HTERT RPE-1 (cell line): Measurements from ENCODE around the gene BLNK.

ENCODE experiments used
- in situ Hi-C: fragments of 300-500 bp; cut with MboI; formaldehyde crosslinking; loops from 4 replicates; pipeline ENCODE4 v1.14.3; 2020; ENCODE audit warnings: low sequenced_read_pairs

The BLNK gene

DNA sequence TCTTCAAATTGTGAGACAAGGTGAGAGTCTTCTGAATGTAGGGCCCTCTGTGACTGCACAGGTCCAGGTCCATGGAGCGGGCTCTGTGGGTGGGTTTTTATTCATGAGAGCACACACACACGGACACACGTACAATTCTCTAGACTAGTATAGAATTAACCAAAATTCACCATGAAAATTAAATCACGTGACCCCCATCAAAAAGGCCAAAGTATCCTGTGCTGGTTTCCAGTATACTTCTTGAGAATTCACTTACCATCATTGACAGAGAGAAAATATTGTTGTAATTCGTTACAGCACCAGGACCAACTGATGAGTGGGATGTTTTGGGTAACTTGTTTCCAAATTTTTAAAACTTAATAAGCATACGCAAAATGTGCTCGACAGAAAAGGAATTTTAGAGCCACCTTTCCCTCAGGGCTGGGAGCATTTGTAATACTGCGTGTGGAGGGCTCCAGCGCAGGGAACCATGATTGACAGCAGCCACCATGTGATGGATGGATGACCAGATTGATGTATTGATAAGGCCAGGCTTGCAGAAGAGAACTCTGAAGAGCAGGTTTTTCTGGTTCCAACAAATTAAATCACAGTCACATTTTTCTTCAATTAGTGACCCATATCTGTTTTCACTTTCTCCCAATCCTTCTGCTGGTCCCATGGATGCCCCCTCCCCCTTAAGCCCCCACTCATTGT, 18.0 kb upstream of the BLNK start:
- in situ Hi-C loops = no loop called here

DNA sequence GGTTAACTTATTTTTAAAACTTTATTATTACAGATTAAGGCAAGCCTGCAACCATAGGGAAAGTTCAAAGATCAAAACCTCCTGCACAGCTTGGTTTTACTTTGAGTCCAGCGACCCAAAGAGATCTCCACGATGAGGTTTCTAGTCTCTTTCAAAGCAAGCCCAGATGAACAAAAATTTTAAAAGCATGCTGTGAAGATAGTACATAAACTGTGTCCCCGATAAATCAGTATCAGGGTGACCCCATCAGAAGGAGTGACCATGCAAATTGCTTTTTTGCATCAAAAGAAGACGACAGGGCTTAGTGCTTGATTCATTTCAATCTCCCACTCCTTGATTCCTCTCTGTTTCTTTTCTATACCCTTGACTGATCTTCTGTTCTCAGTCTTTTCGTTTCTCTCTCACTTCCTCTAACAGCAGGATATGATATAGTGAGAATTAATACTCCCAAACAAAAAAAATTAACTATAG, 16.8 kb upstream of the BLNK start:
- in situ Hi-C loops = no loop called here

DNA sequence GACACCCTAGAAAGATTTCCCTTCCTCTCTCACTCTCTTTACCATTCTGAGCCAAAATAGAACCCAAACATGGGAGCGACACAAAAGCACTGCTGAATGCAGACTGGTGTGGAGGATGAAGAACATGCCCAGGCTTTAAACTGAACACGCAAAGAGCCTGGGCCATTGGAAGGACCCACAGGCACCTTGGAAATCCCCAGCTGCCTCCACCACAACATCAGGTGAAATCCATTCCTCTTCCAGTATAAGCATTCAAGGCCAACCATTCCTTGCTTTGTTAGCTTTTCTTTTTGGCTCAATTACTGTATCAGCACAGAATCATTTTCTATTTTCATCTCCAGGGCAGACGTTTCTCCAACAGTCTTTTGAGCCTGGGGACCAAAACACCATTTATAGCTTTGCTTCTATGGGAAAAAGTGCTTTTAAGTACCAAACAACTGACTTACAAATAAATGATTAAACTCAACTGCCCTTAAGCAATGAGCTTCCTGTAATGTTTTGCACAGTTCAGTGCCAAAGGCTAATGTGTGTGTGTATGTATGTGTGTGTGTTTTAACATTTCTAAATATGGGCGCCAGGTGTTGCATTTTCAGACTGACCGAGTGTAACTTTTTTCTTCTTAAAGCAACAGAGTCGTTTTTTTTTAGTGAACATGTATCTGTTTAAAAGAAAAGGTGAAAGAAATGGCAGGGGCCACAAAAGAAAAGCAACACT, 16.2 kb upstream of the BLNK start:
- in situ Hi-C loops = no loop called here

DNA sequence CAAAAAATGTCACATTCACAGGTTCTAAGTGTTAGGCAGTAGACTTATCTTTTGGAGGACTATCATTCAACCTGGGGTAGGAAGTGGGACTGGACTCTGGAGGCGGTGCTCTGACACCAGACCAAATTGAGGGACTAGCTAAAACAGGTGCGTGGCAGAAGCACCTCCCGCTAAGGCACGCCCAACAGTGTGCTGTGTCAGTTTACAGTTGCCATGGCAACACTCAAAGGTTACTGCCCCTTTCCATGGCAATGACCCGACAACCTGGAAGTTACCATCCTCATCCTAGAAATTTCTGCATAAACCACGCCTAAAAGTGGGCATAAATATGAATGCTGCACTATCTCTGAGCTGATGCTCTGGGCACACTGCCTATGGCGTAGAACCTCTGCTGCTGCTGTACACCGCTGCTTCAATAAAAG, 14.0 kb upstream of the BLNK start:
- in situ Hi-C loops = no loop called here

DNA sequence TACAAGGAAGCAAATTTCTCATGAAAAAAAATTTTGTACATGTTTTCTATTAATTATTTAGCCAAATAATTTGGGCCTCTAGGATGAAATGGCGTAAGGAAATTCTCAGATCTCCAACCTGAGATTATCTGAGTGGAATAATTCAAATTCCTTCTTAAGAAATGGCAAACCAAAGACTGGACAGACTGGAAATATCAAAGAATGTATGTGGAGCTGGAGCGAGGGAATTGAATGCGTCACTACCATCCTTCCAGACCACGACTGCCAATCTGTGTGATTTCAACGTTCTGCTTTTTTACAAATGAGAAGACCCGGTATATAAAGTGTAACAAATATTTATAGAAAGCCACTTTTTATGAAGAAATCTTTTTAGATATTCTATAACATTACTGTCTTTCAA, 12.4 kb upstream of the BLNK start:
- in situ Hi-C loops = no loop called here

DNA sequence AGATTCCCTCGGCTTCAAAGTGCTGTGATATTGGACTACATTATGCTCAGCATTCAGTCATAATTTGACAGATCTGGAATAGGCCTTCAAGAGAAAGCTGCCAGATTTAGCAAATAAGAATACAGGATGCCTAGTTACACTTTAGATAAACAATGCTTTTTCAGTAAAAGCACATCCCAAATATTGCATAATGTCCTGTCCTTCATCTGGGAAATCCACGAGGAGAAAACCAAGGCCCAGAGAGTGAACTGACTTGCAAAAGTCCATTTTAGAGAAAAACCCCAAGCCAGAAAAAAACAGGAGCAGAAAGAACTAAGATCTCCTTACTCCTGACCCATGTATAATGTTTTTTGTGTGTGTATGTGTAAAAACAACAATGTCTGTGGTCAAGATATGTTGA, 12.0 kb upstream of the BLNK start:
- in situ Hi-C loops = no loop called here

DNA sequence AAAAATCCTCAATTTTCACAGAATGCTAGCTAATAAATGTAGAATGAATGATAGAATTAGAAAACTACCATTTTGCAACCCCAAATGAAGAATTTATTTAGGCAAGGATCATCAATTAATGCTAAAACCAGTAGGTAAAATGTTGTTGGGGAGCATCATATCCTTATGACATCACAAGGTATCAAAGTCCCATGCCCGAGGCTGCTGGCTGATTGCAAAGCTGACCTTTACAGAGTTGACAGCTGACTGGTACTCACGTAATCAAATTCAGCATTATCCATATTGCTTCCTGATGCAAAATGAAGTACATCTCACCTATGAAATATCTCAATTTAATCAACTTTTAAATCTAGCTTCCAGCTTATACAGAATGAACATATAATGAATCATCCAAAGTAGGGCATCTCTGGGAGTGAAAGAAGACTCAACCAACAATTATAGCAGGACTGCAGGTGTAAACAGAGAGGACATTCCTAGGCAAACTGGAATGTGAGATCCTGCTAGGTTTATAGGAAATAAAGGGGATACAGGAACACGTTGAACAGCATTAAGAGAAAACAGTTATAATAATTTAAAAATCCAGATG, 10.2 kb upstream of the BLNK start:
- in situ Hi-C loops = no loop called here

DNA sequence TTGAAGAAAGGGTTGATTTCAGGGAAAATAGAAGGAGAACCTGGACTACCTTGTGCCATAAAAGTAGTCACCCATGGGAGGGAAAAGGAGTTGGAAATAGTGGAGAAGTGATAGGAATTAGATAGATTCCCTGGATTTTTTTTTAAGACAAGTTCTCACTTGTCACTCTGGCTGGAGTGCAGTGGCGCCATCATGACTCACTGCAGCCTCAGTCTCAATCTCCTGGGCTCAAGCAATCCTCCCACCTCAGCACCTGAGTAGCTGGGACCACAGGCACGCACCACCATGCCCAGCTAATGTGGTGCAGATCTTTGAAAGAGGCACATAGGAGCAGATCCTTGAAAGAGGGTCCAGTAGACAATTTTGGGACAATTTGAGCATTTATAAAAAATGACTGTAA, 9.5 kb upstream of the BLNK start:
- in situ Hi-C loops = no loop called here

DNA sequence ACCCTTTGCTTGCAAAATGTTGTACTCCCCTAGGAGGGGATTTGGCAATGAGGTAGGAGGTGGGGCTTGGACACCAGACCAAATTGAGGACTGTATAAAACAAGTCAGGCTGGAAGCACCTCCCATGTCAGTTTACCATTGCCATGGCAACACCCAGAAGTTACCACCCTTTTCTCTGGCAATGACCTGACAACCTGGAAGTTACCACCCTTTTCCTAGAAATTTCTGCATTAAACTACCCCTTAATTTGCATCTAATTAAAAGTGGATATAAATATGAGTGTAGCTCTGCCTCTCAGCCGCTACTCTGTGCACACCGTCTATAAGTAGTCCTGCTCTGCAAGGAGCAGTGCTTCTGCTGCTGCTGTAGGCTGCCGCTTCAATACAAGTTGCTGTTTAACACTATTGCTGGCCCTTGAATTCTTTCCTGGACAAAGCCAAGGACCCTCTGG, 7.8 kb upstream of the BLNK start:
- in situ Hi-C loops = no loop called here

DNA sequence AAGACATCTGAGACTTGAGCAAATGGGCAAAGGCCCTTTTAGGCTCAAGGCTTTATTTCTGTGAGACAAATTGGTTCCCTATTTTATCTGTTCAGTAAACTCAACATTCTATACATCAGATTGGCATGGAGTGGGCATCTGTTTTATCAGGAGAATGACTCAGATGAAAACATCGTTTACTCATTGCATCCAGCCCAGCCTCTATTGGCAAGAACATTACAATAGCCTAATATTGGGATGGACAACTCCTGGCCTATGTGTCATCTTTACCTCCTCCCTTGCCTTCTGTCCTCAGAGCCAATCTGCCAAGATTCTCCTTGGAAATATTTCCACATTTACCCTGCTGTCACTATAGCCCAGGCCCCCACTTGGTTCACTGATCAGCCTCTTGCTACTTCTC, 5.5 kb upstream of the BLNK start:
- in situ Hi-C loops = no loop called here

DNA sequence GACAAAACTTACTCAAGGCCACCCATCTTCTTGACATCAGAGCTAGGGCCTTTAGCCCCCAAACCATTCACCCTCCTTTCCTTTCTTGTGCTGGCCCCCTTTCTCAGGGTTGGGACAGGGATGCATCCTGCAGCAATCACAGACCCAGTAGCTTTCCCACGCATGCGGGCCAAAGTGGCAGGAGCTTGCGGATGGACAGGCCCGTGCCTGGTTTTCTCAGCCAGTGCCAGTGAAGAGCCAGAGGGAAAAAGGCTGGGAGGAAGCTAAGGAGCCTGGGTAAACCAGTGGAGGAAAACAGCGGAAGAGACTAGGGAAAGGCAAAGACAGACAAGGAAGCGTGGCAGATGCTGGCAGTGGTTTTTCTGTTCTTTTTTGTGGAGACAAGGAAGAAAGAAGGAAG, 5.1 kb upstream of the BLNK start:
- in situ Hi-C loops = no loop called here

DNA sequence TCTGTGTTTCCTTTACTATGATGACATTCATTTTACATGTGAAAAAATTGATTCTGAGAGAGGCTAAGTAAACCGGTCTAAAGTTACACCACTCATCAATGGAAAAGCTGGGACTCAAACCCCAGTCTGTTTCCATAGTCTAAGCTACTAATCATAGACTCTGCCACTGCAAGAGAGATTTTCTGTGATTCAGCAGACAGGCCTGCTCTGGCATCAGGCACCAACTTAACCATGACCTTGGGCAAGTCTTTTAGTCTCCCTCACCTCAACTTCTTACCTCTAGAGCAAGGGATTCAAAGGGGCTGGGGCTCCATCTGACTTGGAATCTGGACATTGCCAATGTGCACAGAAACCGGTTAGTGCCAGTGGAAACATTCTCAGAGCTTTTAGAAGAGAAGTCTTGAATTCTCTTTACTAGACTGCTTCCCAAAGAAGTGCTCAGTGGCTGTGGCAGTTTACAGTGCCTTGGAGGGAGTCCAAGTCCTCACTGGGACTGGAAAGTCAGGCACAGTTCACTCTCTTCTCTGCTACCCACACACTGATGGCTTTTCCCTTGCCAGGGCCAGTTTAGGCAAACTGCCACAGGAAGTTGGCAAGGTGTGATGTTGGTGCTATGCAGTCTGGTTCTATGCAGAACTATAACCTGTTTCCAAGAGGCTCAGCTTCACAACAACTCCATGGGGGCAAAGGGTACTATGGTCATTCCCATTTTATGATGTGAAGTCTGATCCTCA, 4.5 kb upstream of the BLNK start:
- in situ Hi-C loops = no loop called here

DNA sequence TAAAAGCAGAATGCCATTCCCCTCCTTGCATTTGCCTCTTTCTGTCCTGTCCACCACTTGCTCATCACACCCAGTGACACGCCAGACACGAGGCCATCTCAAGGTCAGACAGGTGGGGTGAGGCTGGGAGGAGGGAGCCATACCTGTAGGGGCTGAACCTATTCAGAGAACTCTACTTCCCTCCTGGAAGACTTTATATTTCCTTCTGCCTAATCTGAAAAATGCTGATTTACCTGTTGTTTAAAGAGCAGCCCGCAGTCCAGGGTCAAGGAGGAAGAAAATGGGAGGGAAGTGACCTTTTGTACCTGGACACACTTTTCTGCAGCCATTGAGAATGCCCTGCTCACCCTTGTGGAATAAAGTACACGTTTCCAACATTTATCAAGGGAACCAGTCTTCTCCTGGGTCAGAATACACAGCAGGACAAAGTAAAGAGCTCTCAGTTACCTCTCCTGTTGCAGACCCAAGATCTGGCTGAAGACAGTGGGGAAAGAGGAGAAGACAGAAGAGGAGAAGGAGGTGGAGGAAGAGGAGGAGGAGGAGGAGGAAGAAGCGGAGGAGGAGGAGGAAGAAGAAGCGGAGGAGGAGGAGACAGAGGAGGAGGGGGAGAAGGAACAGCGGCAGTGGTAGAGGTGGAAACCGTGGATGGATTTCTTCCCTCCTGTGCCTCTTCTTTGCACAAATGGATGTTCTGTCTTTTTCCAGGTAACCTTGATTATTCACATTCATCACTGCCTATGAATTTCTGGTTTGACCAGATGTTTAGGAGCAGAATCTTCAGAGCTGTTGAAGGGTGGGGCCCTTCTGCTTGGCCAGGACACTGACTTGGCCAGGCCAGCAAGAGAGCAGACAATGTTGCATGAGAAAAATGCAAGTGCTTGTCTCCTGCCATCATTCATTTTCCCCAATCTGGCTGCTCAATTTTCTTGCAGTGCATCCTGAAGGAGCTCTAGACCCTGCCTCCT, 1.2 kb upstream of the BLNK start:
- in situ Hi-C loops = no loop called here

DNA sequence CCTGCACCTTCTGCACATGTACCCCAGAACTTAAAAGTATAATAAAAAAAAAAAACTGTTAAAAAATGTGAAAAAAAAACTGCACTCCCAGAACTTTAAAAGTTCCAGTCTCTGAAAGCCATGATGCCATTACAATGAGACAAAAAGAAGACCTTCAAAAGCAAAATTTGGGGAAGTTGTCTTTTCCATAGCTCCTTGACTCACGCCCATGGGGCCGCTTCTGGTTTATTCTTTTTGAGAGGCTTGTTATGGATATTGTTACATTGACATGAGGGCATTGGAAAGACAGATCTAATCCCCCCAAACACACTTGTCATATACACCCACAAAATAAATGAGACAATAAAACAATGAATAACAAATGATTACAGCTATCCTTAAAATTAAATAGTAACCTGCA, 798 bp downstream of the BLNK start:
- in situ Hi-C loops = no loop called here

DNA sequence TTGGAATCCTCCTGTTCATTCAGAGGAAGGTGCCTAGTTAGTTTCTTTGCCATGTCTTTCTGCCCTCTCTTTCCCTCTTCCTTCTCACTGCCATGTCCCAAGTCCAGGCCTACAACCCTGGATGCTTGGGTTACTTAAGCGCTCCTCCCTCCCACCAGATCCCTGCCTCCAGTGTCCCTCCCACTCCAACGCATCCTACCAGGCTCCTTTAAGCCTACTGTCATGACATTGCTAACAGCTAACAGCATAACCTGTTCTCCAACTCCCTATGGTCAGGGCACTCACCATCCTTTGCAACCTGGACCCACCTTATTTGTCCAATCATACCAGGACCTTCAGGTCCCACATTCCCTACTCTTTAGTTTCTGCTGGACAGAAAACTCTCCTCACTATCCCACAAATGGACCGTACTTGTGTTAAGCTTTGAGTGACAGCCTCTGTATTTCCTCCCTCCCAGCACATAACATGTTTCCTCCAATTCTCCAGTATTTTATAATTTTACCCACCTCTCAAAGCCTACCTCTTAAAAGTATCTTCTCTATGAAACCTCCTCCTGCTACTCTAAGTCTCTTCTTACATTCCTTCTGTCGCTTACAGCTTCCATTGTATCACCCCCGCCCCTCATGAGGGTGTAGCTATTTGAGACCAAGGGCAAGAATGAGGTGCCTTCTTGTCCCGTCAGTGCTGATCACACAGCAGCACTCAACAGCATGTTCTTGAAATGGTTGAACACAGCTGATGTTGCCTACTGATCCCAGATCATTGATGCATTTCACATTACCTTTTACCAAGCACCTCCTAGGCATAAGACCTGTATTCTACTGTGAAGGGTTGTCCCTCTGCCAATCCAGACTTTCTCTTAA, 1.7 kb downstream of the BLNK start:
- in situ Hi-C loops = no loop called here

DNA sequence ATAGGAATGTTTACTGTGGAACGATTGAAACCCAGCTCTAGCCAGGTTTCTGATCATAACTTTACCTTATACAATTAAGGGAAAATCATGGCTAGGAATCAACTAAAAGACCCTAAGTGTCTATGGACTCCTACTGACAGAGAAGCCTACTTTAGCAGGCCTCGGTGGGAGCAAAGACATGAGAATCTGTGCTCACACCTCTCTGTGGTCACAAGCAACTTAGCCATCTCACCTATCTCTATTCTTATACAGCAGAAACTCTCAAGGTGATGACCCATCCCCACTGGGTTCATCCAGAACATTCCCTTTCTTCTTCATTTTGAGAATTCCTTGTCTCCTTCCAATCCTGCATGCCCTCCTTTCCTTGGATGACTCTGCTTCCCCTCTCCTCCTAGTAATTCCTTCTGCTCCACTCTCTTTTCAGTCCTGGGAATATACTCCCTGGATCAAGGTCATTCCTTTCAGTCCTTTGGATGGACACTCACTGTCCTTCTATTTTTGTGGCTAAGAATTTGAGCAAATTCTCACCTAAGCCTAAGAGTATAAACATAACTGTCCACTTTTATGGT, 2.9 kb downstream of the BLNK start:
- in situ Hi-C loops = no loop called here

DNA sequence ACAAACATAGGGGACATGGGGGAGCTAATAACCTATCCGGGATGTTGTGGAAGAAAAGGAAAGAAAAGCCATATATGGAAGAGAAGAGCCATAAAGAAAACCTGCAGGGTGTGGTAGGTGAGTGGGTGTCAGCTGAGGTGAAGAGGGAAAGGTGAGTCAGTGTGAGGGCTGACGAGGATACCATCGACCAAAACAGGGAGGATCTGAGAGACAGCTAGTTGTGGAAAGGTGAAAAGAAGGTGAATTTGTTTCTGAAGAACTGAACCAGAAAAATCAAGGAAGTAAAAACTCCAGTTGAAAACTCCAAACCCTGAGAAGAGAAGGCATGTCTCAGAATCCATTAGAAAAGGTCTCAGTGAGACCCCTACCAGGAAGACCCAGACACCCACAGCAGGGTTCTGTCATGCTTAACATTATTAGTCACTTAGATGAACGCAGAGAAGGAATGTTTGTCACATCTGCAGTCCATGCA, 4.1 kb downstream of the BLNK start:
- in situ Hi-C loops = no loop called here

DNA sequence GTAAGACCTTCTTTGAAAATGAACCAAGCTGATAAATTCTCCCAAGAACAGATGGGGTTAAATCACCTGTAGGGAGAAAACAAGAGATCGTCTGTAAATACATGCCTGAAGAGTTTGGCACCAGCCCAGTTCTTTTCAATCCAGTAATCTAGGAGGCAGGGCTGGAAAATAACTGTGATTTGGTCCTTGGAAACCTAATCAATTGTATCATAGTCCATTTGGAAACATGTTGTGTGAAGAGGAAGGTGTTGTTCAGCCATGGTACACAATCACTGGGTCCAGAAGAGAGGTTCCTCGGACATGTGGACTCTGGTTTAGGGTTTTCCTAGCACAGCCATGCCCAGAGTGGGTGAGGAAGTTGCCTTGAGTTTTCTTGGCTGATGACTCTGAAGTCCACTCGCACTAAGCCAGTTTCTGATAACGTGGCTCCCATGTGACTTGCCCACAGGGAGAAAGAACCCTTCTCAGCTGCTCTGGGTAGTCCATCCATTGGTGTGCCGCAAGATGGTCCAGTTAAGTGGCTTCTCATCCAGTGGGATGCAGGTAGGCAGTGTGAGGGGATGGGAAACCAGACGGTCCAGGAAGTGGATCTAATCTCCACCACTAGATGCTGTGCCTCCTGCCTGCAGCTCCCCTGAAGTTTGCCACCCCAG, 5.1 kb downstream of the BLNK start:
- in situ Hi-C loops = no loop called here
